Caco-2 (cell line): ENCODE results near the gene C3orf62. TPM values are rescaled to one million over a fixed set of nuclear protein-coding genes. Genes with fewer than 3 reads are reported as not detected.

Experiments
- BruUV-seq: library from RNA; stranded (reverse); fragments of 400-500 nt; replicated peaks from 2 replicates; lab custom pipeline; 2021; lab: Mats Ljungman, UMichigan
- CTCF ChIA-PET: fragments of 300-600 bp; sonication (Branson Sonifier 250); formaldehyde crosslinking; loops from one replicate; lab custom pipeline; 2022; ENCODE audit warnings: antibody characterized with exemption; lab: Charles Lee
- POLR2A ChIA-PET: fragments of 300-600 bp; sonication (Branson Sonifier 250); formaldehyde crosslinking; loops from one replicate; lab custom pipeline; 2022; ENCODE audit warnings: antibody characterized with exemption; lab: Charles Lee
- DNase-seq, 2 experiments: peaks; one replicate each; pipeline versions ENCODE4 v3.0.0 to v3.0.0-alpha.2; 2020 to 2022
- H3K27me3 ChIP-seq: replicated peaks from 2 replicates; pipeline ENCODE4 v1.6.0; 2011; ENCODE audit warnings: low read length; ENCODE audit not compliant: control insufficient read depth, insufficient read depth
- H3K36me3 ChIP-seq: 2 replicates; pipeline ENCODE4 v1.5.1; 2011; ENCODE audit warnings: low read length; ENCODE audit not compliant: control insufficient read depth, insufficient read depth
- H3K4me1 ChIP-seq: fragments of 250-450 bp; sonication (Bioruptor Pico); 2 replicates; pipeline ENCODE4 v1.5.1; 2020; ENCODE audit warnings: mild to moderate bottlenecking
- H3K4me3 ChIP-seq: 2 replicates; pipeline ENCODE4 v1.5.1; 2011; ENCODE audit warnings: low read depth, mild to moderate bottlenecking, control low read depth, low read length
- H3K9me3 ChIP-seq: fragments of 250-450 bp; sonication (Bioruptor Pico); 2 replicates; pipeline ENCODE4 v1.5.1; 2020; ENCODE audit warnings: mild to moderate bottlenecking, moderate library complexity
- H3K27ac Mint-ChIP-seq: one replicate; pipeline ENCODE4 v1.8.0; 2022; ENCODE audit warnings: mixed read lengths; ENCODE audit not compliant: unreplicated experiment
- H3K27me3 Mint-ChIP-seq: one replicate; pipeline ENCODE4 v1.8.0; 2022; ENCODE audit warnings: mixed read lengths; ENCODE audit not compliant: insufficient read depth, unreplicated experiment
- H3K36me3 Mint-ChIP-seq: one replicate; pipeline ENCODE4 v1.8.0; 2022; ENCODE audit warnings: mild to moderate bottlenecking, mixed read lengths; ENCODE audit not compliant: insufficient read depth, unreplicated experiment
- H3K4me1 Mint-ChIP-seq: one replicate; pipeline ENCODE4 v1.8.0; 2022; ENCODE audit warnings: low read depth, mixed read lengths; ENCODE audit not compliant: unreplicated experiment
- H3K4me3 Mint-ChIP-seq: one replicate; pipeline ENCODE4 v1.8.0; 2022; ENCODE audit warnings: mild to moderate bottlenecking, moderate library complexity, mixed read lengths; ENCODE audit not compliant: unreplicated experiment
- H3K9me3 Mint-ChIP-seq: one replicate; pipeline ENCODE4 v1.8.0; 2022; ENCODE audit warnings: mixed read lengths; ENCODE audit not compliant: unreplicated experiment
- CTCF ChIP-seq, 2 experiments: fragments of 200-600 bp in 1 of 2; IDR thresholded peaks; 1 replicate in 1 of 2; 2 replicates in 1 of 2; pipeline versions ENCODE4 v1.5.1 to v1.8.0; 2011 to 2022; ENCODE audit warnings: antibody characterized with exemption in 1 of 2, control low read depth in 1 of 2, inconsistent platforms in 1 of 2, low read depth in 1 of 2, low read length in 1 of 2, mild to moderate bottlenecking in 1 of 2, moderate library complexity in 1 of 2; ENCODE audit not compliant: insufficient read depth in 1 of 2, severe bottlenecking in 1 of 2, unreplicated experiment in 1 of 2
- intact Hi-C: fragments of 100-400 bp; cut with micrococcal nuclease; formaldehyde crosslinking; loops from one replicate; pipeline ENCODE4 v1.10.0; 2022; ENCODE audit not compliant: unreplicated experiment
- total RNA-seq: library from RNA; stranded (reverse); gene quantifications from 2 replicates; pipeline ENCODE4 v1.2.3, GENCODE V29; 2022

The C3orf62 gene
- total RNA-seq, 1 experiment from 2014 or later = 6.5 TPM

- intact Hi-C loops = no loop called here
- H3K36me3 ChIP-seq = peaks cover 11% of the 10 kb centered on the region
- peaks cover 89% of the 10 kb centered on the region for H3K36me3 Mint-ChIP-seq
Measured at GRCh38 chr3:49294343-49294742, 17.3 kb upstream of the C3orf62 start.

GRCh38 chr3:49283997-49284396 is 7.0 kb upstream of the C3orf62 start:
- Mint-ChIP-seq H3K27ac (no peak overlapping the region), H3K9me3 (no peaks in the 10 kb centered on the region), H3K4me3 (no peak overlapping the region), H3K4me1 (no peaks in the 10 kb centered on the region), H3K36me3 (peaks cover 78% of the 10 kb centered on the region), H3K27me3 (no peaks in the 10 kb centered on the region)
- no TSS peak for BruUV-seq
- H3K9me3 ChIP-seq = no peaks in the 10 kb centered on the region
- H3K4me1 ChIP-seq = no peaks in the 10 kb centered on the region
- intact Hi-C loops = no loop called here
- TF ChIP-seq CTCF (IDR thresholded peaks at IDR 0.05; ENCODE audit: insufficient read depth in 1 of 2, low read depth in 1 of 2, low read length in 1 of 2, severe bottlenecking in 1 of 2, unreplicated experiment in 1 of 2) = no peak
- H3K36me3 ChIP-seq = peaks cover 6% of the 10 kb centered on the region
- no peaks in the 10 kb centered on the region for H3K27me3 ChIP-seq
- no peak overlapping the region for H3K4me3 ChIP-seq
- ChIA-PET POLR2A (no interaction called here), CTCF (no interaction called here)
- DNase-seq = no peak

More at GRCh38 chr3:49294343-49294742, 17.3 kb upstream of the C3orf62 start:
- Histone ChIP-seq H3K27me3 (no peaks in the 10 kb centered on the region), H3K9me3 (no peaks in the 10 kb centered on the region), H3K4me3 (no peak overlapping the region), H3K4me1 (no peaks in the 10 kb centered on the region)
- CTCF ChIA-PET = no interaction called here
- Mint-ChIP-seq H3K4me3 (no peak overlapping the region), H3K27ac (no peak overlapping the region), H3K9me3 (no peaks in the 10 kb centered on the region), H3K4me1 (no peaks in the 10 kb centered on the region), H3K27me3 (no peaks in the 10 kb centered on the region)
- POLR2A ChIA-PET = interaction anchor here (0.6 kb wide), 1 partner anchor 118 kb away, joined by 6 read pairs; the partner anchor contains the start of gene TCTA
- BruUV-seq = no TSS peak
- no peak for TF ChIP-seq CTCF (IDR thresholded peaks at IDR 0.05; ENCODE audit: insufficient read depth in 1 of 2, low read depth in 1 of 2, low read length in 1 of 2, severe bottlenecking in 1 of 2, unreplicated experiment in 1 of 2)
- DNase-seq = no peak

GRCh38 chr3:49279376-49279775 is 2.3 kb upstream of the C3orf62 start:
- Mint-ChIP-seq H3K27ac (no peak overlapping the region), H3K4me3 (no peak overlapping the region), H3K9me3 (no peaks in the 10 kb centered on the region), H3K4me1 (no peaks in the 10 kb centered on the region), H3K27me3 (no peaks in the 10 kb centered on the region), H3K36me3 (peaks cover 52% of the 10 kb centered on the region)
- BruUV-seq = no TSS peak
- no peak for TF ChIP-seq CTCF (IDR thresholded peaks at IDR 0.05; ENCODE audit: insufficient read depth in 1 of 2, low read depth in 1 of 2, low read length in 1 of 2, severe bottlenecking in 1 of 2, unreplicated experiment in 1 of 2)
- Histone ChIP-seq H3K4me1 (no peaks in the 10 kb centered on the region), H3K9me3 (no peaks in the 10 kb centered on the region), H3K4me3 (no peak overlapping the region), H3K27me3 (no peaks in the 10 kb centered on the region), H3K36me3 (0 out of 2 replicates have a peak, but pooled peaks cover 1% of the 10 kb centered on the region)
- intact Hi-C loops = no loop called here
- DNase-seq = no peak
- ChIA-PET CTCF (no interaction called here), POLR2A (no interaction called here)
